Measurements from ENCODE around the gene PSMG3.

The PSMG3 gene

GRCh38 chr7:1557006-1557405 lies 12.8 kb downstream of the PSMG3 start:
- DNase-seq: no peak

- no peak for DNase-seq
These were observed 13.9 kb downstream of the PSMG3 start, which contains the start of gene TMEM184A for GRCh38 chr7:1555813-1556543. TMEM184A (minus strand) TSS chr7:1556205; CDS start chr7:1555484, 721 bp downstream.

- no peak for DNase-seq
These were observed 14.6 kb downstream of the PSMG3 start for GRCh38 chr7:1555046-1555812.

GRCh38 chr7:1554333-1555045 lies 15.3 kb downstream of the PSMG3 start:
- no peak for DNase-seq

- no peak for DNase-seq
These were observed 16.2 kb downstream of the PSMG3 start for GRCh38 chr7:1553512-1554210.

- DNase-seq: no peak
These were observed 17.6 kb downstream of the PSMG3 start for GRCh38 chr7:1552200-1552599.

GRCh38 chr7:1550846-1551155 lies 19.0 kb downstream of the PSMG3 start:
- no peak for DNase-seq

GRCh38 chr7:1550005-1550845 lies 19.6 kb downstream of the PSMG3 start:
- DNase-seq: no peak

GRCh38 chr7:1549357-1550004 lies 20.4 kb downstream of the PSMG3 start:
- no peak for DNase-seq

- DNase-seq: no peak
These were observed 20.9 kb downstream of the PSMG3 start for GRCh38 chr7:1548944-1549343.

- DNase-seq: no peak
These were observed 21.4 kb downstream of the PSMG3 start for GRCh38 chr7:1548438-1548831.

GRCh38 chr7:1547777-1548437 lies 21.9 kb downstream of the PSMG3 start:
- no peak for DNase-seq

- no peak for DNase-seq
These were observed 22.7 kb downstream of the PSMG3 start for GRCh38 chr7:1546909-1547776.

GRCh38 chr7:1546274-1546908 lies 23.4 kb downstream of the PSMG3 start:
- no peak for DNase-seq

- DNase-seq: no peak
These were observed 24.2 kb downstream of the PSMG3 start for GRCh38 chr7:1545417-1546246.

GRCh38 chr7:1544896-1545416 lies 24.9 kb downstream of the PSMG3 start:
- DNase-seq: no peak

- no peak for DNase-seq
These were observed 25.5 kb downstream of the PSMG3 start for GRCh38 chr7:1544178-1544895.

GRCh38 chr7:1543826-1544177 lies 26.0 kb downstream of the PSMG3 start:
- no peak for DNase-seq
